Endothelial cell of umbilical vein (primary cell): ENCODE data around the gene DAB1. TPM values are rescaled to one million over a fixed set of nuclear protein-coding genes. Genes with fewer than 3 reads are reported as not detected.

Experiments used
- BruUV-seq: library from RNA; stranded (reverse); fragments of 400-500 nt; replicated peaks from 2 replicates; lab custom pipeline; 2021; lab: Mats Ljungman, UMichigan
- CTCF ChIA-PET: fragments of 300-600, 350-600 bp; sonication (Branson Sonifier 250); formaldehyde crosslinking; loops from one replicate; lab custom pipeline; 2021; ENCODE audit warnings: antibody characterized with exemption, inconsistent platforms; lab: Charles Lee
- POLR2A ChIA-PET: fragments of 300-600, 350-600 bp; sonication (Branson Sonifier 250); formaldehyde crosslinking; loops from one replicate; lab custom pipeline; 2021; ENCODE audit warnings: antibody characterized with exemption, inconsistent platforms; lab: Charles Lee
- DNase-seq: peaks from one replicate; pipeline ENCODE4 v3.0.0-alpha.2; 2011; ENCODE audit warnings: low read depth, low spot score
- FAIRE-seq: peaks from 2 replicates; lab custom pipeline; 2011; peaks lifted over from hg19 to GRCh38; lab: Jason Lieb, UNC
- H2AFZ ChIP-seq: 2 replicates; pipeline ENCODE4 v1.6.0; 2012; ENCODE audit warnings: low read depth, low read length, control low read depth, inconsistent platforms
- H3K27ac ChIP-seq: 2 replicates; pipeline ENCODE4 v1.5.1; 2011; ENCODE audit warnings: low read depth, mild to moderate bottlenecking, control low read depth, low read length, moderate library complexity; ENCODE audit not compliant: insufficient read depth
- H3K27me3 ChIP-seq, 2 experiments: 2 replicates each; pipeline versions ENCODE4 v1.6.0 to v1.6.1; 2011; ENCODE audit warnings: low read length in 2 of 2, mixed read lengths in 1 of 2; ENCODE audit not compliant: control insufficient read depth in 2 of 2, insufficient read depth in 2 of 2
- H3K36me3 ChIP-seq, 2 experiments: 2 replicates in 1 of 2; 3 replicates in 1 of 2; pipeline ENCODE4 v1.5.1; 2011; ENCODE audit warnings: low read length in 2 of 2, mild to moderate bottlenecking in 1 of 2, moderate library complexity in 1 of 2; ENCODE audit not compliant: control insufficient read depth in 2 of 2, insufficient read depth in 2 of 2; ENCODE audit errors: extremely low read depth in 1 of 2
- H3K4me1 ChIP-seq: 3 replicates; pipeline ENCODE4 v1.5.1; 2011; ENCODE audit warnings: mild to moderate bottlenecking, low read length; ENCODE audit not compliant: control insufficient read depth, insufficient read depth; ENCODE audit errors: extremely low read depth
- H3K4me2 ChIP-seq: 2 replicates; pipeline ENCODE4 v1.6.1; 2011; ENCODE audit warnings: low read length, control low read depth, mixed read lengths; ENCODE audit not compliant: insufficient read depth
- H3K4me3 ChIP-seq, 3 experiments: fragments of 200-600 bp in 1 of 3; sonication (generic), shearing (Covaris generic) in 1 of 3; replicated peaks in 1 of 3; 2 replicates each; pipeline ENCODE4 v1.5.1; 2011 to 2016; ENCODE audit warnings: control low read depth in 3 of 3, low read length in 3 of 3, mild to moderate bottlenecking in 2 of 3, inconsistent platforms in 1 of 3, low read depth in 1 of 3, moderate library complexity in 1 of 3; ENCODE audit not compliant: insufficient read depth in 1 of 3
- H3K79me2 ChIP-seq: 2 replicates; pipeline ENCODE4 v1.6.0; 2012; ENCODE audit warnings: low read length, inconsistent platforms; ENCODE audit not compliant: control insufficient read depth, insufficient read depth
- H3K9ac ChIP-seq: replicated peaks from 2 replicates; pipeline ENCODE3; 2011; ENCODE audit warnings: low read length, control low read depth; ENCODE audit not compliant: insufficient read depth; ENCODE audit errors: extremely low read depth
- H3K9me1 ChIP-seq: replicated peaks from 3 replicates; pipeline ENCODE4 v1.6.0; 2011; ENCODE audit warnings: mild to moderate bottlenecking, low read length; ENCODE audit not compliant: control insufficient read depth, insufficient read depth; ENCODE audit errors: extremely low read depth
- H3K9me3 ChIP-seq: replicated peaks from 2 replicates; pipeline ENCODE4 v1.5.1; 2012; ENCODE audit warnings: low read length, inconsistent platforms; ENCODE audit not compliant: control insufficient read depth, insufficient read depth
- H4K20me1 ChIP-seq: replicated peaks from 2 replicates; pipeline ENCODE3; 2011; ENCODE audit warnings: mild to moderate bottlenecking, low read length; ENCODE audit not compliant: control insufficient read depth, insufficient read depth; ENCODE audit errors: extremely low read depth
- EZH2 ChIP-seq: IDR thresholded peaks from 2 replicates; pipeline ENCODE4 v1.6.1; 2012; ENCODE audit warnings: borderline replicate concordance, low read depth, mild to moderate bottlenecking, moderate library complexity, low read length, inconsistent platforms; ENCODE audit not compliant: severe bottlenecking
- FOS ChIP-seq: IDR thresholded peaks from 2 replicates; pipeline ENCODE4 v1.6.1; 2011; ENCODE audit warnings: mild to moderate bottlenecking, low read length, moderate library complexity, borderline replicate concordance; ENCODE audit not compliant: insufficient read depth
- GATA2 ChIP-seq: IDR thresholded peaks from 2 replicates; pipeline ENCODE4 v1.7.0; 2011; ENCODE audit warnings: low read depth, mild to moderate bottlenecking, moderate library complexity, mixed read lengths, low read length; ENCODE audit not compliant: insufficient read length, insufficient read depth
- JUN ChIP-seq: IDR thresholded peaks from 2 replicates; pipeline ENCODE4 v1.6.1; 2011; ENCODE audit warnings: borderline replicate concordance, low read depth; ENCODE audit not compliant: insufficient read length, insufficient read depth
- MYC ChIP-seq: IDR thresholded peaks from one replicate; pipeline ENCODE4 v1.6.1; 2011; ENCODE audit warnings: mild to moderate bottlenecking, low read depth, low read length
- POLR2A ChIP-seq: IDR thresholded peaks from 2 replicates; pipeline ENCODE4 v1.6.1; 2012; ENCODE audit warnings: low read depth, mild to moderate bottlenecking, control low read depth, low read length
- POLR2AphosphoS5 ChIP-seq: IDR thresholded peaks from 2 replicates; pipeline ENCODE4 v1.6.1; 2012; ENCODE audit warnings: low read depth, mild to moderate bottlenecking, control low read depth, low read length, moderate library complexity; ENCODE audit not compliant: insufficient read depth
- dilution Hi-C: fragments of 300-500 bp; cut with MboI; formaldehyde crosslinking; loops from one replicate; pipeline ENCODE4 v1.15.0; 2019; ENCODE audit warnings: low sequenced_read_pairs; ENCODE audit not compliant: extremely low pct_ligation_motif_present
- intact Hi-C: fragments of 100-400 bp; cut with micrococcal nuclease; formaldehyde crosslinking; loops from one replicate; pipeline ENCODE4 v1.10.0; 2022
- polyA plus RNA-seq, 4 experiments: library from polyadenylated mRNA; depleted of rRNA in 3 of 4; stranded (reverse) in 3 of 4; unstranded in 1 of 4; fragments of >200 nt; gene quantifications; 2 replicates each; pipeline versions ENCODE4 v1.2.1 to v1.2.3, GENCODE V29; 2011 to 2012; ENCODE audit warnings: missing spikeins in 1 of 4
- total RNA-seq: library from RNA; stranded (reverse); gene quantifications from 2 replicates; pipeline ENCODE4 v1.2.3, GENCODE V29; 2021
- TF ChIP-seq, protein P1 (sequence below): IDR thresholded peaks from 2 replicates; pipeline ENCODE4 v1.6.1; 2011; ENCODE audit not compliant: insufficient read depth, insufficient read length
- TF ChIP-seq, protein P2 (sequence below), 2 donors: IDR thresholded peaks; 1 replicate in 1 of 2; 2 replicates in 1 of 2; pipeline ENCODE4 v1.5.1; 2011; ENCODE audit warnings: low read length in 2 of 2, mild to moderate bottlenecking in 2 of 2, moderate library complexity in 2 of 2, control low read depth in 1 of 2, inconsistent platforms in 1 of 2, low read depth in 1 of 2; ENCODE audit not compliant: insufficient read depth in 1 of 2; ENCODE audit errors: extremely low read depth in 1 of 2

Gene DAB1
- total and polyA plus RNA-seq, 2 donors (not counting 3 experiments of a cell fraction or from before 2014, with no cell fraction given): not detected

- Histone ChIP-seq H3K27me3 (no peaks in the 10 kb centered on the region), H3K27ac (no peak overlapping the region), H3K36me3 (no peaks in the 10 kb centered on the region), H3K4me2 (no peak overlapping the region), H2AFZ (no peak overlapping the region), H3K79me2 (no peaks in the 10 kb centered on the region), H3K4me3 (no peak overlapping the region), H3K4me1 (no peaks in the 10 kb centered on the region), H3K9ac (no peak overlapping the region), H3K9me1 (no peaks in the 10 kb centered on the region), H3K9me3 (no peaks in the 10 kb centered on the region), H4K20me1 (no peaks in the 10 kb centered on the region)
- TF ChIP-seq POLR2A (no peak), POLR2AphosphoS5 (no peak), JUN (no peak), EZH2 (no peak), GATA2 (no peak), FOS (no peak), MYC (no peak)
- TF ChIP-seq, protein P1, sequence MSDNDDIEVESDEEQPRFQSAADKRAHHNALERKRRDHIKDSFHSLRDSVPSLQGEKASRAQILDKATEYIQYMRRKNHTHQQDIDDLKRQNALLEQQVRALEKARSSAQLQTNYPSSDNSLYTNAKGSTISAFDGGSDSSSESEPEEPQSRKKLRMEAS: no peak
- TF ChIP-seq, protein P2, sequence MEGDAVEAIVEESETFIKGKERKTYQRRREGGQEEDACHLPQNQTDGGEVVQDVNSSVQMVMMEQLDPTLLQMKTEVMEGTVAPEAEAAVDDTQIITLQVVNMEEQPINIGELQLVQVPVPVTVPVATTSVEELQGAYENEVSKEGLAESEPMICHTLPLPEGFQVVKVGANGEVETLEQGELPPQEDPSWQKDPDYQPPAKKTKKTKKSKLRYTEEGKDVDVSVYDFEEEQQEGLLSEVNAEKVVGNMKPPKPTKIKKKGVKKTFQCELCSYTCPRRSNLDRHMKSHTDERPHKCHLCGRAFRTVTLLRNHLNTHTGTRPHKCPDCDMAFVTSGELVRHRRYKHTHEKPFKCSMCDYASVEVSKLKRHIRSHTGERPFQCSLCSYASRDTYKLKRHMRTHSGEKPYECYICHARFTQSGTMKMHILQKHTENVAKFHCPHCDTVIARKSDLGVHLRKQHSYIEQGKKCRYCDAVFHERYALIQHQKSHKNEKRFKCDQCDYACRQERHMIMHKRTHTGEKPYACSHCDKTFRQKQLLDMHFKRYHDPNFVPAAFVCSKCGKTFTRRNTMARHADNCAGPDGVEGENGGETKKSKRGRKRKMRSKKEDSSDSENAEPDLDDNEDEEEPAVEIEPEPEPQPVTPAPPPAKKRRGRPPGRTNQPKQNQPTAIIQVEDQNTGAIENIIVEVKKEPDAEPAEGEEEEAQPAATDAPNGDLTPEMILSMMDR (IDR thresholded peaks at IDR 0.05; ENCODE audit: extremely low read depth in 1 of 2, insufficient read depth in 1 of 2, low read depth in 1 of 2, low read length in 2 of 2): no peak
- intact Hi-C loops: no loop called here
- no peak for DNase-seq
- dilution Hi-C loops: no loop called here
- BruUV-seq: no TSS peak
- FAIRE-seq: no peak
- CTCF ChIA-PET: no interaction called here
- POLR2A ChIA-PET: no interaction called here
Observed at GRCh38 chr1:57218487-57219079, 205.3 kb downstream of the DAB1 start.
